ENCODE data around the gene CEP83.

The CEP83 gene

DNA sequence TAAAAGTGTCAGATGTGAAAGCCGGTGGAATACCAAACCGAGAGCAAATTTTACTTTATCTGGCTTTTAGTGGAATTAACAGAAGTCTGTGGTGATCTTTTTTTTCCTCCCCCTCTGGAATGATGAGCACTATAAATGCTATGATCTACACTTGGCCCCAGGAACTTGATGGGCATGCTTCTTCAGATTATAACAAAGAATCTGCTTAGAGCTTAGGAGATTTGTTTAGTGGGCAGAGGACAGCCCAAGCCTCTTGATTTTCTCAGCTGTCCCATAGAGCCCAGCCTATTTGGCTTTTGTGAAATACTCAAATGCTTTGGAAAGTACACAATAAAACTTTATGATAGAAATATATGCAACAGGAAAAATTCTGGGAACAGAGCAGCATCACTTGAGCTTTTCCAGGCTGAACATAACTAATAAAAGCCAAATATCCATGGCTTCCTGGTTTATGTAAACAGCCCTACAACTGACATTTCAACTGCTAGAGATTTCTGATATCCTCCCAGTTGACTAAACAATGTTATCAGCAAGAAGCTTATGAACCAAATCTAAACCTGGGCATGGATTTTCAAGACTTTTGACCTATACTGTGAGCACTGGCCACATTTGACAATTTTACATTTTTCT lies 161.7 kb downstream of the CEP83 start:
- DNase-seq, result no peak

DNA sequence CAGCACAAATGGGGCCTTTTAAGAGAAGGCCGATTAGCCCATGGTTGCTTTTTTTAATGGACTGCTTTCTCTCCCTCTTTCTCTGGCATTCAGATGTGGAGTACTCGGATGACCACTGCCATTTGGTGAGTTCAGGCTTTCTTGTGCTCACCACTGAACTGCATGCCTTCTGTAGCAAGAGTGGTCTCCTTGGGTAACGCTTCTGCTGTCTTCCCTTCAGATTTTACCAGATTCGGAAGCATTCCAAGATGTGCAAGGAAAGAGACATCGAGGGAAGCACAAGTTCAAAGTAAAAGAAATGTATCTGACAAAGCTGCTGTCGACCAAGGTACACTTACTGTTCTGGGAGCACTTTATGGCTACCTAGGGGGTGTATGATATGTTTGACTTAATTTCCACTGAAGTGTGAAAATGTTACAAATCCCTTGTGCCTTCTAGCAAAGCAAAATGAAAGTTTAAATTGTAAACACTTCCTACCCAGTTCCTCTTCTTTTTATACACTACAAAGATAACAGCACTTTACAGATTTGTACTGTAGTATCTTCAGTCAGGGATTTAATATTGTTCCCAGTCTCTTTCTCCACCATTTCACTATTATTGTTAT lies 162.5 kb downstream of the CEP83 start:
- no peak for DNase-seq

GRCh38 chr12:94290353-94290752 lies 169.3 kb downstream of the CEP83 start:
- DNase-seq, result no peak

GRCh38 chr12:94289461-94290312 lies 170.0 kb downstream of the CEP83 start:
- no peak for DNase-seq

- no peak for DNase-seq
These were observed 172.4 kb downstream of the CEP83 start for GRCh38 chr12:94287245-94287628.

GRCh38 chr12:94286583-94287244 lies 173.0 kb downstream of the CEP83 start:
- DNase-seq, result no peak

DNA sequence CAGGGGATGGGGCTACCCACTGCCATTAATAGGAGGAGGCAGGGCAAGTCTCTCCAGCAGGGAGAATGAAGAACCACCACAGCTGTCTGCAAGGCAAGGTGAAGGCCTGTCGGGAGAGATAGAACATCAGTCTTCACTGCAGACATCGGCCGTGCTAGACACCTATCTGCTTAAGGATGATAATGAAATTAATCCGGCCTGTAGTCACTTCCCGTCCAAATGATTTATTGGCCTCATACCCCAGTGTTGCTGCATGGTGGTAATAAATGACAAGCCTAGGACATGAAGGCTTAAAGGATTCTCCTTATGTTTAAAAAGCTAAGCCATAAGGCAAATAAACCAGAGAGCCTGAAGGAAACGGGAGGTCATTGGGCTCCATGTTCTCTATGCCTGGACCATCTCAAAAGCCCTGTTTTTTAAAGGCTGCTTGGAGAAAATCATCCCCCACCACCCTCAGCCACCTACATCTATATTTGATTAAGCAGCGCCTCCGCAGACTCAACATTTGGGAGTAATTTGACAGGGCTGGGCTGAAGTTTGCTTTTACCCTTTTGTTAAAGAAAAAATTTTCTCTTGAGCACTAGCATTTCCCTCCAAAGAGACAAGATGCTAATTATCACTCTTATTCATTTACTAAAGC lies 173.6 kb downstream of the CEP83 start:
- DNase-seq, result no peak

GRCh38 chr12:94284859-94285258 lies 174.8 kb downstream of the CEP83 start:
- no peak for DNase-seq

DNA sequence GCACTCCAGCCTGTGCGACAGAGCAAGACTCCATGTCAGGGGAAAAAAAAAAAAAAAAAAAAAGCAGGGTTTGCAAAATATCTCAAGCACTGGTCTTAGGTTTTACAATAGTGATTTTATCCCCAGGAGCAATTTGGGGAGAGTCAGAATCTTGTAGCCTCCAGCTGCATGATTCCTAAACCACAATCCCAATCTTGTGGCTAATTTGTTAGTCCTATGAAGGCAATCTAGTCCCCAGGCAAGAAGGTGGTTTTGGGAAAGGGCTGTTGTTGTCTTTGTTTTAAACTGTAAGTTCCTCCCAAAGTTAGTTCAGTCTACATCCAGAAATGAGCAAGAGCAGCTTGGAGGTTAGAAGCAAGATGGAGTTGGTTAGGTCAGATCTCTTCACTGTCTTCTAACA lies 175.6 kb downstream of the CEP83 start:
- no peak for DNase-seq

- peak; percentile 34 for DNase-seq
These were observed 177.0 kb downstream of the CEP83 start for GRCh38 chr12:94282675-94283074.

GRCh38 chr12:94280063-94280462 lies 179.6 kb downstream of the CEP83 start:
- DNase-seq, result no peak

DNA sequence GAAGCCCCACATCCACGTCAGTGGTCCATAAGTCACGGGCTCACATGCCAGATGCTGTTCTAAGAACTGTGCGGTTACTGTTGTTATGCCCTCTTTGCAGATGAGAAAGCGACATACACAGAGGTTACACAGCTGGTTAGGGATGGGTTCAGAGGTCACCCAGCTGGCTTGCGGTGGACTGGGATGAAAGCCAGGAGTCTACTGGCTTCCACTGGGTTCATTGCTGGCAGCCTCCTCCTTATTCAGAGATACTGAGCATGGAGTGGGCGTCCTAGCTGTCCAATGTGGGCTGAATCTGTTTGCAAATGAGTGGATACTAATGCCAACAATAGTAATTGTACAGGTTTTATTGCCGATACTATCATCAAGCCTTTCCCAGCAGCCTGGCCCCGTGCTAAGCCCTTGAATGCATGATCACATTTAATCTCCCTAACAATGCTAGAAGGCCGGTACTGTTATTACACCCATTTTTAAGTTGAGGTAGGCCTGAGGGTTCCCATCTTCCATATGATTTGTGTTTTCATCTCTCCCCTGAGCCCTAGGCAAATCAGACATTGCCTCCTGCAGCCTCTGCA lies 182.2 kb downstream of the CEP83 start:
- no peak for DNase-seq

- no peak for DNase-seq
These were observed 182.9 kb downstream of the CEP83 start for GRCh38 chr12:94276725-94277124.

- no peak for DNase-seq
These were observed 186.4 kb downstream of the CEP83 start for GRCh38 chr12:94273272-94273671.

DNA sequence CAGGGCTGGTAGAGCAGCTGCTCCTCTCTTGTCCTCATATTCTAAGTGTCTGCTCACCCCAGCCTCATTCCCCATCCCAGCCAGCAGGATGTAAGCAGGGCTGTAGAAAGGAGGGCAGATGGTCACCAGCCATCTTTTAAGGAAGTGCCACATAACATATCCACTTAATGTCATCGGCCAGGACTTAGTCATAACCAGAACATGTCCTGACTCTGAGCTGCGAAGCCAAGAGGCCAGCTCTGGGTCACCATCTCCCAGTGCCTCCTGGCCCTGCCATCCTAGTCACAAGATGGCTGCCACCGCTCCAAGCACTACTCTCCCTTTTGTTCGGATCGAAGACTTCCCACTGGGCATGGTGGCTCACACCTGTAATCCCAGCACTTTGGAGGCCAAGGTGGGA lies 187.4 kb downstream of the CEP83 start:
- no peak for DNase-seq

- no peak for DNase-seq
These were observed 188.3 kb downstream of the CEP83 start for GRCh38 chr12:94271351-94271750.

DNA sequence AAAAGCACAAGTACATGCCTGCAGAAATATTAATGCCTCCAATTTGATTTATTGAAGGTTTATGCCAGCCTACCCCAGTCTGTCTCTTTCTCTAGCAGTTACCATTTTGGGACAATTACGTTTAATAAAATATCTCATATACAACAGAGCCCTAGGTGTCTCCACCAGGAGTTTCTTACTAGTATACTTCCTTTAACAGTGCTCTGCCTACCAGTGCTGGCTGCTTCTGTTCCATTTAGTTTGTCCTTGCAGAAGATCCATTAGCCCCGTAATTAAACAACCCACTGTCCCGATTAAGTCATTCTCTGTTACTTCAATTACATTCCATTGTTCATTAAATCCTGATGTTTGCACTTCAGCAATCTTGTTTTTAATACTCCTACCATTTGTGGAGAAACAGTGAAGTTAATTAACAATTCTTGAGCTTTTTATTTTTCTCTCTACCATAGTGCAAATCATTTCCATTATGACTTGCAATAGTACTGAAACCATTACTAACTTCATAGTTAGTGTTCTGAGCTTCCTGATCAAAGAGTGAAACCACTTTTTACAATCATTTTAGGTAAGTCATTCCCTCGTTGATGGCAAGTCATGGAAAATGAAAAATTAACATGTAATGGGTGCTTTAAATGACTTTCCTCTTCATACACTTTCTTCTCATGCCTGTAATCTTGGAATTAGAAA lies 190.2 kb downstream of the CEP83 start:
- no peak for DNase-seq

- DNase-seq, result no peak
These were observed 191.7 kb downstream of the CEP83 start for GRCh38 chr12:94267921-94268471.

DNA sequence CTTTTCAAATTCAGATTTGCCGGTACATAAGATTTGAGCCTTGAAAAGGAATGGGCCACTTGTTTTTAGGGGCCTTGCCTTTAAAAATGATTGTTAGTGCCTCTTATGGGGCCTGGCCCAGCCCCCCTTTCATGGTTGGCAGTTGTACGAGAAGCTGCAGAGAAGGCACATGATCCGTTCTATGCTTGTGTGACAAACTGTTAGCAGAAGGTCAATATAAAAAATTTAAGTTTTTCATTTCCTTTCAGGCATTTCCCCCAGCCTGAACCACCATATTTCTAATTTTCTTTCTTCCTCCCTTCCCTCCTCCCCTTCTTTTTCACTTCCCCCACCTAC lies 192.2 kb downstream of the CEP83 start:
- DNase-seq, result no peak

GRCh38 chr12:94266796-94267536 lies 192.7 kb downstream of the CEP83 start:
- DNase-seq, result no peak
